GM23248 (cell line): Measurements from ENCODE around the gene DDX3X. TPM values are rescaled to one million over a fixed set of nuclear protein-coding genes. Genes with fewer than 3 reads are reported as not detected.
A peak's percentile ranks its signal among the peaks of the same experiment; 100 is the strongest.

Source experiments
- DNase-seq: peaks from one replicate; pipeline ENCODE4 v3.0.0-alpha.2; 2015
- H2AFZ ChIP-seq: fragments of 200-600 bp; sonication (generic); 2 replicates; pipeline ENCODE4 v1.6.1; 2016; ENCODE audit warnings: antibody characterized with exemption
- H3F3A ChIP-seq: fragments of 200-600 bp; sonication (generic); 2 replicates; pipeline ENCODE4 v1.6.1; 2016; ENCODE audit warnings: mild to moderate bottlenecking, antibody characterized with exemption, mixed run types; ENCODE audit not compliant: insufficient read depth
- H3K27ac ChIP-seq: fragments of 200-600 bp; sonication (generic); 2 replicates; pipeline ENCODE4 v1.5.1; 2016; ENCODE audit warnings: mild to moderate bottlenecking
- H3K27me3 ChIP-seq: fragments of 200-600 bp; sonication (generic); replicated peaks from 2 replicates; pipeline ENCODE4 v1.6.1; 2016; ENCODE audit warnings: mild to moderate bottlenecking; ENCODE audit not compliant: insufficient read depth
- H3K36me3 ChIP-seq: fragments of 200-600 bp; sonication (generic); 2 replicates; pipeline ENCODE4 v1.6.1; 2016; ENCODE audit warnings: low read depth, mild to moderate bottlenecking
- H3K4me1 ChIP-seq: fragments of 200-600 bp; sonication (generic); 2 replicates; pipeline ENCODE4 v1.6.1; 2016; ENCODE audit warnings: mild to moderate bottlenecking; ENCODE audit not compliant: insufficient read depth
- H3K4me2 ChIP-seq: fragments of 200-600 bp; sonication (generic); one replicate; pipeline ENCODE4 v1.6.1; 2016; ENCODE audit warnings: mild to moderate bottlenecking; ENCODE audit not compliant: unreplicated experiment
- H3K4me3 ChIP-seq: fragments of 200-600 bp; sonication (generic); 2 replicates; pipeline ENCODE4 v1.5.1; 2016; ENCODE audit warnings: mild to moderate bottlenecking
- H3K79me2 ChIP-seq: fragments of 200-600 bp; sonication (generic); 2 replicates; pipeline ENCODE4 v1.6.1; 2016; ENCODE audit warnings: mild to moderate bottlenecking; ENCODE audit not compliant: insufficient read depth
- H3K9ac ChIP-seq: fragments of 200-600 bp; sonication (generic); 2 replicates; pipeline ENCODE4 v1.6.1; 2016; ENCODE audit warnings: mild to moderate bottlenecking
- H3K9me2 ChIP-seq: fragments of 200-600 bp; sonication (generic); 2 replicates; pipeline ENCODE4 v1.6.1; 2016; ENCODE audit warnings: mixed run types, mild to moderate bottlenecking, moderate library complexity; ENCODE audit not compliant: insufficient read depth
- H3K9me3 ChIP-seq: fragments of 200-600 bp; sonication (generic); one replicate; pipeline ENCODE4 v1.6.1; 2017; ENCODE audit warnings: low read depth
- H4K20me1 ChIP-seq: fragments of 200-600 bp; sonication (generic); 2 replicates; pipeline ENCODE4 v1.6.0; 2016; ENCODE audit not compliant: insufficient read depth
- EZH2 ChIP-seq: fragments of 200-600 bp; sonication (generic); IDR thresholded peaks from 2 replicates; pipeline ENCODE4 v1.6.1; 2018; ENCODE audit warnings: antibody characterized with exemption, mild to moderate bottlenecking; ENCODE audit not compliant: insufficient read depth, poor library complexity, severe bottlenecking
- EZH2phosphoT487 ChIP-seq: fragments of 200-600 bp; sonication (generic); IDR thresholded peaks from 2 replicates; pipeline ENCODE4 v1.6.1; 2018; ENCODE audit warnings: antibody characterized with exemption, moderate library complexity, mild to moderate bottlenecking, low read depth; ENCODE audit not compliant: insufficient read depth
- WGBS, 2 experiments: methylation state at CpG; one replicate each; pipeline ENCODE4 v1.1.6; 2015 to 2017; ENCODE audit warnings: low lambda C conversion rate in 2 of 2, low coverage in 1 of 2; ENCODE audit errors: missing lambda C conversion rate in 2 of 2; 5-methylcytosine and 5-hydroxymethylcytosine counted together
- in situ Hi-C: fragments of 300-500 bp; cut with MboI; formaldehyde crosslinking; loops from 2 replicates; pipeline ENCODE4 v1.15.0; 2020
- polyA plus RNA-seq: library from polyadenylated mRNA; unstranded; fragments of >200 nt; fragmentation: Nextera tagmentation; extraction: Ambion mirVana; gene quantifications from 2 replicates; pipeline ENCODE4 v1.2.1, GENCODE V29; 2016
- total RNA-seq: library from RNA; depleted of rRNA; stranded (reverse); fragments of >200 nt; shearing (Covaris generic); gene quantifications from 2 replicates; pipeline ENCODE4 v1.2.3, GENCODE V29; 2014

Gene DDX3X
- total and polyA plus RNA-seq, 2 experiments from 2014 or later: 129 to 206 TPM

GRCh38 chrX:41291309-41291708, 42.7 kb upstream of the DDX3X start:
- Histone ChIP-seq H3F3A (no peaks in the 10 kb centered on the region), H3K79me2 (no peaks in the 10 kb centered on the region), H4K20me1 (no peaks in the 10 kb centered on the region), H3K4me2 (no peak overlapping the region), H3K27me3 (no peaks in the 10 kb centered on the region), H3K27ac (no peak overlapping the region), H3K36me3 (no peaks in the 10 kb centered on the region), H3K4me1 (no peaks in the 10 kb centered on the region), H3K9me2 (no peaks in the 10 kb centered on the region), H3K9me3 (no peaks in the 10 kb centered on the region), H2AFZ (no peak overlapping the region), H3K4me3 (no peak overlapping the region), H3K9ac (no peak overlapping the region)
- no peak for DNase-seq
- no peak for TF ChIP-seq EZH2phosphoT487
- in situ Hi-C loops: loop anchor here (25.0 kb wide), 1 partner anchor 446 kb away; no protein-coding TSS in a partner anchor

DNA sequence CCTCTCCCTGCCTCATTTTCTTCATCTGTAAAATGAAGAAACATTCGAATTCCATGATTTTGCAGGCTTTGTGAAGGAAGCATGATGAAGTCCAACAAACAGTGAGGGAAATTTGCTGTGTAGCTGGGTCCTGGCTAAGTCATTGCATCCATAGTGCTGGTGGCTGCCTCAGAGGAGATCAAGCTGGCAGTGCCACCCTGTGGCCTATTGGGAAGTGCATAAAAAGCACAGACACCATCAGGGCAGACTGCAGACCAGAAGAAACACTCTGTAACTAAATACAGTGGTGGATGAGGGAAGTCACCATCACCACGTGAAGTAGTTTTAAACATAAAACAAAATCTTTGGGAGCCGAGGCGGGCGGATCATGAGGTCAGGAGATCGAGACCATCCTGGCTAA, 40.7 kb upstream of the DDX3X start:
- H3K4me2 ChIP-seq: no peak overlapping the region

GRCh38 chrX:41300758-41301437, 33.1 kb upstream of the DDX3X start:
- Histone ChIP-seq H4K20me1 (no peaks in the 10 kb centered on the region), H3K4me1 (peaks cover 16% of the 10 kb centered on the region), H3K36me3 (no peaks in the 10 kb centered on the region), H3K9me2 (no peaks in the 10 kb centered on the region), H3K79me2 (no peaks in the 10 kb centered on the region), H3K9me3 (no peaks in the 10 kb centered on the region), H2AFZ (no peak overlapping the region; the same call in 1 of the 2 replicates), H3K4me3 (no peak overlapping the region), H3K27me3 (no peaks in the 10 kb centered on the region), H3K4me2 (no peak overlapping the region), H3F3A (no peaks in the 10 kb centered on the region; the same call in 1 of the 2 replicates), H3K9ac (no peak overlapping the region), H3K27ac (peak overlapping the region; percentile 41)
- 63 to 75% methylated on average over 5 of the region's 5 CpGs for whole genome bisulfite sequencing, 2 experiments
- DNase-seq: peak; percentile 53
- TF ChIP-seq EZH2phosphoT487 (no peak), EZH2 (no peak)
- in situ Hi-C loops: no loop called here

More for the DNA sequence above, 40.7 kb upstream of the DDX3X start:
- no peaks in the 10 kb centered on the region for H3F3A ChIP-seq
- in situ Hi-C loops: loop anchor here (25.0 kb wide), 1 partner anchor 444 kb away; no protein-coding TSS in a partner anchor
- no peaks in the 10 kb centered on the region for H3K4me1 ChIP-seq
- WGBS, 2 experiments: 92 to 95% methylated on average over 2 to 6 of the region's 6 CpGs
- H3K36me3 ChIP-seq: no peaks in the 10 kb centered on the region
- no peak overlapping the region for H3K4me3 ChIP-seq
- no peaks in the 10 kb centered on the region for H3K27me3 ChIP-seq
- no peaks in the 10 kb centered on the region for H3K9me3 ChIP-seq
- TF ChIP-seq EZH2 (no peak), EZH2phosphoT487 (no peak)
- H3K9ac ChIP-seq: no peak overlapping the region
- H3K9me2 ChIP-seq: no peaks in the 10 kb centered on the region
- H4K20me1 ChIP-seq: no peaks in the 10 kb centered on the region
- H3K27ac ChIP-seq: no peak overlapping the region
- DNase-seq: no peak
- no peak overlapping the region for H2AFZ ChIP-seq
- H3K79me2 ChIP-seq: no peaks in the 10 kb centered on the region

DNA sequence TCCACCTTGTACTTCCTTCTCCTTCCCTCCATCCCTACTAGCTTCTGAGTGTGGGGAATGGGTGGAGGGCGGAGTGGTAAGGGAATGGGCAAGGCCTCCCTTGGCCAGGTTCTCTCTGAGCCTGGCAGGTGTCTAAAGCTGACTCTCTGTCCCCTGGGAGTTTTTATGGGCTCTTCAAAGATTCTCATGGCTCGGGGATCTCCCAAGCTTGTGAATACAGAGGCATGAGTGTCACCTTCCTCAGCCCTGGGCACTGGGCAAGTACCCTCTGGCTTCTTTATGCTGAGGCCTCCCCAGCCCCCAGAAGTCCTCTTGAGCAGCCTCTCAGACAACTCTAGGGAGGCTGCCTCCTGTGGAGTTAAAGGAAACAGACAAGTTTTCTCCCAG, 32.5 kb upstream of the DDX3X start:
- H3K27me3 ChIP-seq: no peaks in the 10 kb centered on the region
- no peak for TF ChIP-seq EZH2phosphoT487
- no peak for TF ChIP-seq EZH2
- no peaks in the 10 kb centered on the region for H4K20me1 ChIP-seq
- no peaks in the 10 kb centered on the region for H3K9me3 ChIP-seq
- no peaks in the 10 kb centered on the region; the same call in 1 of the 2 replicates for H3F3A ChIP-seq
- H3K4me3 ChIP-seq: no peak overlapping the region
- H3K79me2 ChIP-seq: no peaks in the 10 kb centered on the region
- peak overlapping the region; percentile 41 for H3K27ac ChIP-seq
- H3K4me1 ChIP-seq: peaks cover 16% of the 10 kb centered on the region
- WGBS, 2 experiments: 50 to 75% methylated on average over 2 of the region's 2 CpGs
- no peak overlapping the region for H3K4me2 ChIP-seq
- H3K9me2 ChIP-seq: no peaks in the 10 kb centered on the region
- H3K9ac ChIP-seq: no peak overlapping the region
- DNase-seq: no peak
- H3K36me3 ChIP-seq: no peaks in the 10 kb centered on the region
- in situ Hi-C loops: no loop called here
- no peak overlapping the region for H2AFZ ChIP-seq

DNA sequence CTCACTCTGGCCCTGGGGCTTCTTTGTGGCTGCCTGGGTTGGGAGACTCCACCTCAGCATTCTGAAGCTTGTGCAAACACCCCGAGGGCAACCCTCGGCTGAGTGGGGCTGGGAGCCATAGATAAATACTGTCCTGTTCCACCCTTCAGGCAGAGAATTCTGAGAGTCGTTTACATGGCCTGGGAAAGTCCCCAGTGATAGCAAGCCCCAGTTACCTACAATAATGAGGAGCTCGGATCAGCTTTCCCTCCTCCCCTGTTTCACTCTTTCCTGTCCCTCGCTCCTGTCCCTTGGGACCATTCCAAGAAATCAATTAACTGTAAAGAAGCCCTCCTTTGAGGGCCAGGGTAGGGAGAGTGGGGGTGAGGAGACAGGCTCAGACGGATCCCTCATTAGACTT, 31.6 kb upstream of the DDX3X start:
- TF ChIP-seq EZH2 (no peak), EZH2phosphoT487 (no peak)
- in situ Hi-C loops: no loop called here
- Histone ChIP-seq H2AFZ (no peak overlapping the region), H3K4me3 (no peak overlapping the region), H3K9me2 (no peaks in the 10 kb centered on the region), H3K36me3 (no peaks in the 10 kb centered on the region), H3F3A (no peaks in the 10 kb centered on the region; the same call in 1 of the 2 replicates), H3K27me3 (no peaks in the 10 kb centered on the region), H3K79me2 (no peaks in the 10 kb centered on the region), H4K20me1 (no peaks in the 10 kb centered on the region), H3K27ac (no peak overlapping the region), H3K4me2 (no peak overlapping the region), H3K9ac (no peak overlapping the region), H3K9me3 (no peaks in the 10 kb centered on the region), H3K4me1 (peaks cover 16% of the 10 kb centered on the region)
- no peak for DNase-seq
- WGBS, 2 experiments: 94 to 99% methylated on average over 4 to 5 of the region's 6 CpGs
